HG03460 (cell line): Measurements from ENCODE around the gene GPBP1.
"Not testable (repeated sequence)": the region's sequence is repeated elsewhere in the genome, so short reads cannot be mapped to it uniquely, and the experiment has no call there.

Experiments used
- ATAC-seq: cut with Tn5 transposase; IDR thresholded peaks from one replicate; pipeline ENCODE4 v1.9.1; 2021; ENCODE audit not compliant: unreplicated experiment

Gene GPBP1, protein sequence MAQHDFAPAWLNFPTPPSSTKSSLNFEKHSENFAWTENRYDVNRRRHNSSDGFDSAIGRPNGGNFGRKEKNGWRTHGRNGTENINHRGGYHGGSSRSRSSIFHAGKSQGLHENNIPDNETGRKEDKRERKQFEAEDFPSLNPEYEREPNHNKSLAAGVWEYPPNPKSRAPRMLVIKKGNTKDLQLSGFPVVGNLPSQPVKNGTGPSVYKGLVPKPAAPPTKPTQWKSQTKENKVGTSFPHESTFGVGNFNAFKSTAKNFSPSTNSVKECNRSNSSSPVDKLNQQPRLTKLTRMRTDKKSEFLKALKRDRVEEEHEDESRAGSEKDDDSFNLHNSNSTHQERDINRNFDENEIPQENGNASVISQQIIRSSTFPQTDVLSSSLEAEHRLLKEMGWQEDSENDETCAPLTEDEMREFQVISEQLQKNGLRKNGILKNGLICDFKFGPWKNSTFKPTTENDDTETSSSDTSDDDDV

DNA sequence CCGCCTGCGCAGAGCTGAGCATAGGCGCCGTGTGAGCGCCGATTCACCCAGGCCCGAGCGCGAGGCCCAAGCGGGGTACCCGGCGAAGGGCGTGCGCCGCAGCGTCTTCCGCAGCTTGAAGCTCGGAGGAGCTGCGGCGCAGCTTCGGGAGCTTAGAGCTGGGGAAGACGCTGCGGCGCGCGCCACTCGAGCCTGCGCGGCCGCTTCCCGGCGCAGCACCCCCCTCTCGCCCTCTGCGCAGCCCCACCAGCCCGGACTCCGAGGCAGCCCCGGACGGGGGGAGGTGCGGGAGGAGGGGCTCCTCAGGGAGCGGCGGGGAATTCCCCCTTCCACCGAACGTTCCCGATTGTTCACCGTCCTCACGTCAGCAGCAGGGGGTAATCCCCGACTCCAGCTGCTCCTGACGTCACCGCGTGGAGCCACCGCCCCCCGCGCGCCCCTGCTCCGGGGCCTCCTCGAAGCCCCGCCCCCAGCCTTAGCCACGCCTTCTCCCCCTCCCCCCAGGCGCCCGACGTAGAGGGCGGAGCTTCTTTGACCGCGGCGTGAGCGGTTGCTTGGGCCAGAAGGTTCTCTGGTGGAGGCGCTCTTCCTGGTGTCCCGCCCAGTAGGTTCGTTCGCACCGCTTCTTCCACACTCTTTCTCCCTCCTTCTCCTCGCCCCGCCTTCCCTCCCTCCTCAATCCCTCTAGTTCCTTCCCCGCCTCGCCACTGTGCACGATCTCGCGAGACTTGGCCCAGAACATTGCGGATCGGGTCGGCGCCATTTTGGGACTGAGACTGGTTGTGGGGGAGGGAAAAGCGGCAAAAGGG is at the start of gene GPBP1:
Gene GPBP1, plus strand, starts transcription at position 741 of the 809 bp plus-strand sequence. CDS start 40,072 bp downstream, outside the sequence.
- ATAC-seq: peak; percentile 60

- ATAC-seq: no peak
These were observed 45.5 kb upstream of the GPBP1 start for GRCh38 chr5:57128325-57128724.

DNA sequence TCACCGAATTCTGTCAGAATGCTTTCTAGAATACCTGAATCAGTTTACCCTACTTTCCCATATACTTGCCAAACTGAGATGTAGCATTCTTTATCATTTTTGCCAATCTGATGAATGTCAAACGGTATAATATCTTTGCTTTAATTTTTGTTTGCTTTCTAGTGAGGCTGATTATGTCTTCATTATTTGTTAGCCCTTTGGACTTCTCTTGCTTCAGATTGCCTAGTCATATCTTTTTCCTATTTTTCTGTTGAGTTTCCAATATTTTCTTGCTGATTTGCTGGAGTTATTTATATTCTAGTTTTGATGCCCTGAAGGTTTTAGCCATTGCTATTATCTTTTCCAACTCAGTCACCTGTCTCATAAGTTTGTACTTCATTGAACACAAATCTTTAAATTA is 40.3 kb upstream of the GPBP1 start:
- ATAC-seq: no peak

- ATAC-seq: no peak
These were observed 36.5 kb upstream of the GPBP1 start for GRCh38 chr5:57137401-57137800.

GRCh38 chr5:57152316-57152715 is 21.5 kb upstream of the GPBP1 start:
- ATAC-seq: no peak

DNA sequence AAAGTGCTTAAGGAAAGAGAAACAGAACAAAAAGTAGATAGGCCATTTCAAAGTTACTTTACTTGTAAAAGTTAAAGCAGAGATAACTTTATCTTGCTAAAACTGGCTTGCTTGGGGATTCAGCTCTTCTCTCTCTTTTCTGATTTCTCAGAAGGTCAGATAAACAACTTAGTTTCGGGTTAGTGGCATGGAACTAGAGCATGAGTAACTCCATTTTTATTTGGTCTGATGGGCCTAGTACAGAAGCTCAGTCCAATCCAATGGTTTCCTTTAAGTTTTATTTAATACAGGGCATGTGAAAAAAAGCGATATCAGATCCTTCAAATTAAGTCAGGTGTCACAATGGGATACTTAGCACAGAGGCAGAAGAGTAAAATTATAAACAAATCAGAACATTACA is 18.8 kb upstream of the GPBP1 start:
- no peak for ATAC-seq

DNA sequence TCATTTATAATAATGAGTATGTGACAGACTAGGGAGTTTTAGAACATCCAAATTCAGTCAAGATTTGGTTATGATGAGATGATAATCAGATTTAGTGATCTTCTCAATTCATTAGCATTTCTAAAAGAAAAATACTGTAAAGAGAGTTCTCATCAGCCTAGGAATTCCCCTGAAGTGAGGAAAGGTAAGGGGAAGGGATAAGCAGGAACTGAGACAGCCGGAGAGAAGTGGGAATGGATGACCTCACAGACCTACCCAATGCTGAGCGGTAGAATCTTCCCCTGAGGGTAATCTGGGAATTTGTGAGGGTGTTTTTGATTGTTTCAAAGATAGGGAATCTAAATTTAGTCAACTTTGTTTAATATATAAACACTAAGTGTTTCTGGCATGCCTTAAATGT is 16.7 kb upstream of the GPBP1 start:
- ATAC-seq: no peak

GRCh38 chr5:57157666-57158065 is 16.2 kb upstream of the GPBP1 start:
- no peak for ATAC-seq

GRCh38 chr5:57163553-57164006 is 10.3 kb upstream of the GPBP1 start:
- ATAC-seq: no peak

GRCh38 chr5:57164124-57164523 is 9.7 kb upstream of the GPBP1 start:
- ATAC-seq: no peak

DNA sequence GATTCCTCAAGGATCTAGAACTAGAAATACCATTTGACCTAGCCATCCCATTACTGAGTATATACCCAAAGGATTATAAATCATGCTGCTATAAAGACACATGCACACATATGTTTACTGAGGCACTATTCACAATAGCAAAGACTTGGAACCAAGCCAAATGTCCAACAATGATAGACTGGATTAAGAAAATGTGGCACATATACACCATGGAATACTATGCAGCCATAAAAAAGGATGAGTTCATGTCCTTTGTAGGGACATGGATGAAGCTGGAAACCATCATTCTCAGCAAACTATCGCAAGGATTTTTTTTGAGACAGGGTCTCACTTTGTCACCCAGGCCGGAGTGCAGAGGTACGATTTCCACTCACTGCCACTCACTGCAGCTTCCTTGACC is 8.7 kb upstream of the GPBP1 start:
- ATAC-seq: not testable (repeated sequence)

DNA sequence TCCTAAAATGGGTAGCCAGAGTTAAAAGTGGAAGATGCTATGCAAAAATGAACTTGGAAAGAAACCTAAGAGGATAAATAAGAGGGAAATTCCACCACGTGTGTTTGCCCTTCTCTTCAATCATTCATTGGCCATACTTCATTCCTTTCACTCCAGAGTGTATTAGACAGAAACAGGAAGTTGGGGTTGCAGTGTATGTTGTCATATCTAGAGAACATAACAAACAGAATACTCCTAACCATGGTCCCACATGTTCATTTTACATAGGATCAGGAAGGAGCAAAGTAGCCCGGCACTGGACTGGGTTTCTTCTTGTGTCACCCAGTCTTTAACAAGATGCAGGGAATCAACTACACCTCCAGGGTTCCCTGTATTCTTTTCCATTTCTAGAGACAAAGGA is 7.6 kb upstream of the GPBP1 start:
- ATAC-seq: no peak

DNA sequence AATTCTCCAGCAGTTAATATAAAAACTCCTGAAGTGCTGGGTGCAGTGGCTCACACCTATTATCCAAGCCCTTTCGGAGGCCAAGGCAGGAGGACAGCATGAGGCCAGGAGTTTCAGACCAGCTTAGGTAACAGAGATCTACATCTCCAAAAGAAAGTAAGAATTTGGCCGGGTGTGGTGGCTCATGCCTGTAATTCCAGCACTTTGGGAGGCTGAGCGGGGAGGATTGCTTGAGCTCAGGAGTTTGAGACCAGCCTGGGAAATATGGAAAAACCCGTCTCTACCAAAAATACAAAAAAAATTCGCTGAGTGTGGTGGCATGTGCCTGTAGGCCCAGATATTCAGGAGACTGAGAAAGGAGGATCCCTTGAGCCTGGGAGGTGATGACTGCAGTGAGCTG is 6.7 kb upstream of the GPBP1 start:
- ATAC-seq: no peak

GRCh38 chr5:57170116-57170515 is 3.7 kb upstream of the GPBP1 start:
- not testable (repeated sequence) for ATAC-seq

DNA sequence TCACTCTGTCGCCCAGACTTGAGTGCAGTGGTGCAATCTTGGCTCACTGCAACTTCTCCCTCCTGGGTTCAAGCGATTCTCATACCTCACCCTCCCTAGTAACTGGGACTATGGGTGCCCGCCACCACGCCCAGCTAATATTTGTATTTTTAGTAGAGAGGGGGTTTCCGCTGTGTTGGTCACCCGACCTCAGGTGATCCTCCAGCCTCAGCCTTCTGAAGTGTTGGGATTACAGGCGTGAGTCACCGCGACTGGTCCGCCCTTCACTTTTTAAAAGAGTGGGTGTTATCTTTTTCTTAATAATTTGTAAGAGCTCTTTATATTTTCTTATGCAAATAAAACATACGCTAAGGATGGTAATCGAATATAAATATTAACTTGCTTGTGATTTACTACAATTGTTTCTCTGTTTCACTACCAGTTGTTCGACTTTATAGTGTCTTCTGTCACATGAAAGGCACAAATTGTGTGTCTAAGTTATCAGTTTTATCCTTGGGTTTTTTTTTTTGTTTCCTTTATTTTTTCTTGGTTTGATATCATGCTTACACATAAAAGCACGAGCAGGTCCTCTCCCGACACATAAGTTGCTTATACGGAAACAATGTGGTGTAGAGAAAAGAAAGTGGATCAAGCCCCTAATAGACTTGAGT is 1.9 kb upstream of the GPBP1 start:
- no peak for ATAC-seq

- no peak for ATAC-seq
These were observed 1.2 kb upstream of the GPBP1 start for GRCh38 chr5:57172466-57173318.

DNA sequence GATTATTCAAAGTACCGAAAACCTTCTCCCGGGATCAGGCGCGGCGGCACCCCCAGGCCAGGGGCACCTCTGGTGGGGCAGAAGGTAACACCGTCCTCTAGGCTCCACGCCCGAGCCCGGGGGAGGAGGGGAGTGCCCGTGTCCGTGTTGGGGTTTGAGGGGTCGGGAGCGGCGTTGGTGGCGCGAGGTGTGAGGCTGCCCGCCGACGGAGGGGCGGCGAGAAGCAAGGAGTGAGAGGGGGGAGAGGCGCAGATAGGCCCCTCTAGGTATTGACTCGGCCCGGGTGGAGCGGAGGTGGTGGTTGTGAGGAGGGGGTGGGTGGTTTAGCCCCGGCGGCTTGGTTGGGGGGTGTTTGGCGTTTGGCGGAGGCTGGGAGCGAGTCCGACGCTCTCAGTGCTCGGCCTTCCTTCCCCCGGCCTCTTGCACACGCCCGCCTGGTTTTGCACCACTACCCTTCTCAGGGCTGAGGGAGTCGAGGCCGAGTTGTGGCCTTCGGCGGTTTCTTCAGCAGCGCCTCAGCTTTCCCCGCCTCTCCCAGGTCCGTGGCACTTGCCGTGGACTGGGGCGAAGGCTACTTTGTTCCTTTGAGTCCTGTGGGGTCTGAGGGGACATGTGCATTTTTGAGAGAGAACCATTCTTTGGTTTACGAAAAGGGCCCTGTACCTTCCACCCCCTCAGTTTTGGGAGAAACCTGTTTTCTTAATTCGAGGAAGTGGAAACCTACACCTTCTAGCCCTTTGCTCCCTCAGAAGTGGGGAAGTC is 450 bp downstream of the GPBP1 start:
- peak; percentile 11 for ATAC-seq

DNA sequence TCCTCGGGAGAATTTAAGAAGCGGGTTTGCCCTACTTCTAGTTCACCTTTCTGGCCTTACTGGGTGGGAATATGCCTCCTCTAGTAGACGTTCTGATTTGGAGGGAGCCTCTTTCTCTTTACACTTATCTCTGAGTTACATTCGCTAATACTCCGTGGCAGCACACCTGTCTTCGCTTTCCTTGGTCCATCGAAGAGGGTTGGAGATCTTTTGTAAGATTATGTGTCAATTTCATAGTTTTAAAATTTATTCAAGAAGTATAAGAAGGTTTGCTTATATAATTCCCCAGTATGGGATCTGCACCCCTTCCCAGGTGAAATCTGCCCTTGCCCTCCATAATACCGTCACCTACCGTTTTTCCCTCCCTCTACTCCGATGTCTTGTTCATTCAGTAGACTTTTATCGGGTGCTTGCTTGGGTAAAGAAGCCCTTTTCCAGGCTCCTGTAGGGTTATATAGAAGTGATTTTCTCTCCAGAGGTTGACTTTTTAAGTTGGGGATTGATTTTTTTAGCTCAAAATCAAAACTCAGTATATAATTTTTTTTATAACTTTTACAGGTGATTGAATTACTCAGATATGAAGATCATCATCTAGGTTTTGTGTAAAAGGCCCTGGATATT is 1.1 kb downstream of the GPBP1 start:
- ATAC-seq: no peak

GRCh38 chr5:57175551-57176309 is 1.9 kb downstream of the GPBP1 start:
- peak; percentile 16 for ATAC-seq
